Measurements from ENCODE around the gene MYO9A. TPM values are rescaled to one million over a fixed set of nuclear protein-coding genes. Genes with fewer than 3 reads are reported as not detected.

MYO9A gene
- total RNA-seq, 4 donors from 2014 or later: 53.2 to 72.7 (median 57.2) TPM

- no peak for TF ChIP-seq CTCF (IDR thresholded peaks at IDR 0.05; ENCODE audit: low read depth)
These were observed 310.8 kb downstream of the MYO9A start for GRCh38 chr15:71807125-71807629.

GRCh38 chr15:71806452-71806931, 311.5 kb downstream of the MYO9A start:
- TF ChIP-seq CTCF (IDR thresholded peaks at IDR 0.05; ENCODE audit: low read depth): no peak

GRCh38 chr15:71804695-71805470, 313.1 kb downstream of the MYO9A start:
- TF ChIP-seq CTCF (IDR thresholded peaks at IDR 0.05; ENCODE audit: low read depth): no peak

GRCh38 chr15:71804226-71804625, 313.7 kb downstream of the MYO9A start:
- TF ChIP-seq CTCF (IDR thresholded peaks at IDR 0.05; ENCODE audit: low read depth): no peak

GRCh38 chr15:71802770-71803169, 315.2 kb downstream of the MYO9A start:
- TF ChIP-seq CTCF (IDR thresholded peaks at IDR 0.05; ENCODE audit: low read depth): no peak

GRCh38 chr15:71801935-71802655, 315.9 kb downstream of the MYO9A start:
- TF ChIP-seq CTCF (IDR thresholded peaks at IDR 0.05; ENCODE audit: low read depth): no peak

All from subcutaneous adipose tissue (tissue), 4 donors.